ELR (cell line): ENCODE data around the gene ZSCAN20.

Source experiments
- DNase-seq: peaks from one replicate; pipeline ENCODE4 v3.0.0-alpha.2; 2015; ENCODE audit warnings: low read depth

Gene ZSCAN20

DNA sequence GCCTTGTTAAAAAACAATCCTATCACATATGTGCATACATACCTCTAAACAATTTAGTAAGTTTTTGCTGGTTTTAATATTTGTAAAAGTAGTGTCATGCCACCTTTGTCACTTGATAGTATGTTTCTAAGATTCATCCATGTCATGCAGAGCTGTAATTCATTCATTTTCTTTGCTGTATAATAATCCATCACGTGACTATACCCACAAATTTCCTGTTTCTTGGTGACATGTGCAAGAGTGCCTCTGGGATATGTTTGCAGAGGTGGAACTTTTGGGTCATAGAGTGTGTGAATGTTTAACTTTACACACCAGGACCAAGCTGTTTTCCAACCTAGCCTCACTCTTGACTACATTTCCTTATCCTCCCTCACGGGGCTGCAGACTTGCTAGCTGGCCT, 62.9 kb downstream of the ZSCAN20 start:
- DNase-seq = no peak

DNA sequence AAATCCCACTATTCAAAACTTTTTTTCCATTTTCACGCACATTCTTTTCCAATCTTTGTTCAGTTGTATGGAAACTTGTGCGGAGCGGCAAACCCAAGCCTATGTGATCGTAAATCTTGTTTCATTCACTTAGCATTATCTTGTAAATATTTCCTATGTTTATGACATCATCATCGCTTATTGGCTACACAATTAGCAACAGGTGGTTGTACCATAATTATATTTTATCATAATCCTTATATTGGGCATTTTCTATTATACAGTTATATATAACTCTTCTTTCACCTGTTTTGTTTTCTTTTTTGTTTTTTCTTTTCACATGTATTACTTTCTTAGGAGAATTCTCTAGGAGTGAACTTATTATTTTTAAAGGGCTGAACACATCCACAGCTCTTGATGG, 65.4 kb downstream of the ZSCAN20 start:
- no peak for DNase-seq

- no peak for DNase-seq
Measured at GRCh38 chr1:33541966-33542365, 69.5 kb downstream of the ZSCAN20 start.
